GM12873 (cell line): ENCODE measurements around the gene IL1RAP.

Experiments
- TF ChIP-seq, protein P1 (sequence below): IDR thresholded peaks from 2 replicates; pipeline ENCODE4 v1.5.1; 2012; ENCODE audit warnings: low read depth, mild to moderate bottlenecking, moderate library complexity, low read length, control low read depth; ENCODE audit not compliant: insufficient read depth; ENCODE audit errors: missing control alignments

The IL1RAP gene

GRCh38 chr3:190556351-190556750 is 42.5 kb downstream of the IL1RAP start:
- TF ChIP-seq, protein P1, sequence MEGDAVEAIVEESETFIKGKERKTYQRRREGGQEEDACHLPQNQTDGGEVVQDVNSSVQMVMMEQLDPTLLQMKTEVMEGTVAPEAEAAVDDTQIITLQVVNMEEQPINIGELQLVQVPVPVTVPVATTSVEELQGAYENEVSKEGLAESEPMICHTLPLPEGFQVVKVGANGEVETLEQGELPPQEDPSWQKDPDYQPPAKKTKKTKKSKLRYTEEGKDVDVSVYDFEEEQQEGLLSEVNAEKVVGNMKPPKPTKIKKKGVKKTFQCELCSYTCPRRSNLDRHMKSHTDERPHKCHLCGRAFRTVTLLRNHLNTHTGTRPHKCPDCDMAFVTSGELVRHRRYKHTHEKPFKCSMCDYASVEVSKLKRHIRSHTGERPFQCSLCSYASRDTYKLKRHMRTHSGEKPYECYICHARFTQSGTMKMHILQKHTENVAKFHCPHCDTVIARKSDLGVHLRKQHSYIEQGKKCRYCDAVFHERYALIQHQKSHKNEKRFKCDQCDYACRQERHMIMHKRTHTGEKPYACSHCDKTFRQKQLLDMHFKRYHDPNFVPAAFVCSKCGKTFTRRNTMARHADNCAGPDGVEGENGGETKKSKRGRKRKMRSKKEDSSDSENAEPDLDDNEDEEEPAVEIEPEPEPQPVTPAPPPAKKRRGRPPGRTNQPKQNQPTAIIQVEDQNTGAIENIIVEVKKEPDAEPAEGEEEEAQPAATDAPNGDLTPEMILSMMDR, result no peak

GRCh38 chr3:190557296-190557695 is 43.4 kb downstream of the IL1RAP start:
- TF ChIP-seq, protein P1, result no peak

- TF ChIP-seq, protein P1, result no peak
Measured at GRCh38 chr3:190558316-190558715, 44.4 kb downstream of the IL1RAP start.

DNA sequence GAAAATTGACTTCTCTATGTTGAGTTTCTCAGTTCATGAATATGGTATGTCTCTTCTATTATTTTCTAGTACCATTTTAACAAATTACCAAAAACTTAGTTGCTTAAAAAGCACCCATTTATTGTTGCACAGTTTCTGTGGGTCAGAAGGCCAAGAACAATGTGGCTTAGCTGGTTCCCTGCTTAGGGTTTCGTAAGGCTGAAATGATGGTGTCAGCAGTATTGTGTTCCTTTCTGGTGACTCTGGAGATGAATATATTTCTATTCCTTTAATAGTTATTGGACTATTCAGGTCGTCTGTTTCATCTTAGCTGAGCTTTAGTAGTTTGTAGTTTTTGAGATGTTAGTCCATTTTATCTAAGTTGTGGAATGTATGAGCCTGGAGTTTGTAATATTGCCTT is 44.9 kb downstream of the IL1RAP start:
- TF ChIP-seq, protein P1, result no peak

- TF ChIP-seq, protein P1, result no peak
Measured at GRCh38 chr3:190560013-190560895, 46.4 kb downstream of the IL1RAP start.

GRCh38 chr3:190562866-190563510 is 49.1 kb downstream of the IL1RAP start:
- TF ChIP-seq, protein P1, result no peak

DNA sequence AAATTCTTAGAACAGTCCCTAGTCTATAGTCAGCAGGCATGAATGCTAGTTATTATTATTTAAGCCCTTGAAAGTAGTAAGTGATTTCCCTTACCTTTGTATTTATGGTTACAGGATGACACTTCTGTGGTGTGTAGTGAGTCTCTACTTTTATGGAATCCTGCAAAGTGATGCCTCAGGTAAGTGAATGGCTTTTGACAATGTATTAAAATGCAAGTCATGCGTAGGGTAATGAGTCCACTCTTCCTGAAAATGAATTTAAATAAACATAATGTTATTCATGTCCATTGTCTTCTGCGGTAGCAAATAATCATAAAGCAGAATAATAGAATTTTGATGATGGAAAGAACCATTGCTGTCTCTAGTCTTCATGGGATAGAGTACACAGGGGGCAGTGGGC is 50.3 kb downstream of the IL1RAP start:
- TF ChIP-seq, protein P1, result no peak
